Measurements from ENCODE around the gene CD4. TPM values are rescaled to one million over a fixed set of nuclear protein-coding genes. Genes with fewer than 3 reads are reported as not detected.

Gene CD4
- total and polyA plus RNA-seq, 4 donors, result 15.9 to 44.8 (median 32.0) TPM

- DNase-seq (ENCODE audit: low spot score), result peak; percentile 96
- Histone ChIP-seq H3K36me3 (ENCODE audit: control insufficient read depth in 4 of 4, insufficient read depth in 3 of 4, low read depth in 1 of 4, low read length in 3 of 4) (peaks cover 1 to 16% (median 10%) of the 10 kb centered on the region in 4 donors), H3K9me3 (ENCODE audit: control insufficient read depth in 4 of 4, low read length in 3 of 4) (no peaks in the 10 kb centered on the region), H3K9ac (ENCODE audit: low read depth in 1 of 2, low read length in 2 of 2) (peak within 1 kb of the TSS; percentile 77 to 87), H3K27ac (ENCODE audit: low read depth in 1 of 2, low read length in 2 of 2) (peak within 1 kb of the TSS; percentile 90 to 98), H3K4me1 (ENCODE audit: control insufficient read depth in 4 of 4, insufficient read depth in 4 of 4, low read length in 3 of 4) (peaks cover 7 to 23% (median 13%) of the 10 kb centered on the region in 4 donors), H3K4me3 (ENCODE audit: low read depth in 1 of 3, low read length in 3 of 3) (peak within 1 kb of the TSS; percentile 79 to 99 (median 79)), H3K27me3 (ENCODE audit: control insufficient read depth in 4 of 4, insufficient read depth in 4 of 4, low read length in 3 of 4) (no peaks in the 10 kb centered on the region)
- WGBS, result under 1% methylated on average over 65 of the region's 65 CpGs
- peak; percentile 43 for TF ChIP-seq NR2F2 (IDR thresholded peaks at IDR 0.05)
- TF ChIP-seq FOXA1 (IDR thresholded peaks at IDR 0.05), result peak; percentile 55
- TF ChIP-seq SP1 (IDR thresholded peaks at IDR 0.05), result peak; percentile 65
- TF ChIP-seq GABPA (IDR thresholded peaks at IDR 0.05 in 1 of 2, conservative IDR thresholded peaks at IDR 0.05 in 1 of 2), result peak; percentile 77 to 93
- TF ChIP-seq ATF3 (IDR thresholded peaks at IDR 0.05), result no peak
- TF ChIP-seq MAX (IDR thresholded peaks at IDR 0.05), result peak; percentile 68
- TF ChIP-seq REST (IDR thresholded peaks at IDR 0.05), result peak; percentile 79
- TF ChIP-seq ZBTB33 (IDR thresholded peaks at IDR 0.05), result peak; percentile 81
- TF ChIP-seq HNF4A (conservative IDR thresholded peaks at IDR 0.05), result peak; percentile 18 to 55
- TF ChIP-seq FOXA2 (IDR thresholded peaks at IDR 0.05), result no peak
- TF ChIP-seq RAD21 (IDR thresholded peaks at IDR 0.05), result no peak
- peak in 1 of 2 donors; percentile 62 for TF ChIP-seq RXRA (IDR thresholded peaks at IDR 0.05)
- TF ChIP-seq TAF1 (conservative IDR thresholded peaks at IDR 0.05), result peak; percentile 24
- peak; percentile 98 for TF ChIP-seq YY1 (IDR thresholded peaks at IDR 0.05)
Measured at GRCh38 chr12:6851921-6852650, 62.8 kb downstream of the CD4 start, which contains the start of gene USP5. Gene USP5 (plus strand): TSS chr12:6852150. CDS start chr12:6852180, 30 bp downstream.

- DNase-seq (ENCODE audit: low spot score), result peak; percentile 60
- Histone ChIP-seq H3K9ac (ENCODE audit: low read depth in 1 of 2, low read length in 2 of 2) (peak overlapping the region in 1 of 2 donors; percentile 21), H3K27me3 (ENCODE audit: control insufficient read depth in 4 of 4, insufficient read depth in 4 of 4, low read length in 3 of 4) (no peaks in the 10 kb centered on the region), H3K9me3 (ENCODE audit: control insufficient read depth in 4 of 4, low read length in 3 of 4) (no peaks in the 10 kb centered on the region), H3K4me3 (ENCODE audit: low read depth in 1 of 3, low read length in 3 of 3) (peak overlapping the region; percentile 34 to 73 (median 64)), H3K36me3 (ENCODE audit: control insufficient read depth in 4 of 4, insufficient read depth in 3 of 4, low read depth in 1 of 4, low read length in 3 of 4) (peaks cover 7 to 23% (median 14%) of the 10 kb centered on the region in 4 donors), H3K27ac (ENCODE audit: low read depth in 1 of 2, low read length in 2 of 2) (peak overlapping the region in 1 of 2 donors; percentile 47), H3K4me1 (ENCODE audit: control insufficient read depth in 4 of 4, insufficient read depth in 4 of 4, low read length in 3 of 4) (peaks cover 7 to 23% (median 13%) of the 10 kb centered on the region in 4 donors)
- 5% methylated on average over 18 of the region's 18 CpGs for WGBS
- no peak for TF ChIP-seq FOXA1 (IDR thresholded peaks at IDR 0.05)
- TF ChIP-seq REST (IDR thresholded peaks at IDR 0.05), result no peak
- no peak for TF ChIP-seq MAX (IDR thresholded peaks at IDR 0.05)
- TF ChIP-seq JUND (IDR thresholded peaks at IDR 0.05), result no peak
- no peak for TF ChIP-seq SP1 (IDR thresholded peaks at IDR 0.05)
- no peak for TF ChIP-seq HNF4A (conservative IDR thresholded peaks at IDR 0.05)
- no peak for TF ChIP-seq HNF4G (IDR thresholded peaks at IDR 0.05)
- TF ChIP-seq RXRA (IDR thresholded peaks at IDR 0.05), result no peak
- no peak for TF ChIP-seq RAD21 (IDR thresholded peaks at IDR 0.05)
- no peak for TF ChIP-seq EGR1 (IDR thresholded peaks at IDR 0.05; ENCODE audit: low read depth in 2 of 2)
- TF ChIP-seq ZBTB33 (IDR thresholded peaks at IDR 0.05), result no peak
Measured at GRCh38 chr12:6852651-6853354, 63.5 kb downstream of the CD4 start.

Measured in liver (tissue), 9 donors.